ENCODE results near the gene SARDH. TPM values are rescaled to one million over a fixed set of nuclear protein-coding genes. Genes with fewer than 3 reads are reported as not detected.

Gene SARDH
- total RNA-seq, 1 experiment from 2014 or later: 5.3 TPM

DNA sequence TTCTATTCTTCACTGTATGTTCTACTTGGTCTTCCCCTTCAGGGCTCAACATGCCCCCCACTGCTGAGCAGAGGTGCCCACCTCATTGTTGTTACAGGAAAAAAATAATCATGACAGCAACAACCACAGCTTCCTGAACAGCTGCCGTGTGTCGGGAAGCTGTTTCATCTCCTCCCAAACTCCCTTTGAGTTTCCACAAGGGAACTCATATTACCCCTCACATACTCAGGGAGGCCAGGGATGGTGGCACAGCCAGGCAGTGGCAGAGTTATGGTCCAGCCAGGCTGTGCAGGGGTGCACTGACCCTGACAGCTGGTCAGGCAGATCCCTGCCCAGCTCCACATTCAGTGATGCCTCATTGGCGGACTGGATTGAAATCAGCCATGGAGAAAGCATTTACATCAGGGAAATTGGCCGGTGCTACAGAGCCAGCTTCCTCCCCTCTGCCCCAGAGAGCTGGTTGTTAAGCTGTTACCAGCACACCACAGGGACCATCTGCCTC lies 37.3 kb downstream of the SARDH start:
- Histone ChIP-seq H2BK120ac (ENCODE audit: low read depth, low read length, poor library complexity, severe bottlenecking) (no peak overlapping the region), H4K91ac (ENCODE audit: insufficient read length, low read depth, low read length) (no peak overlapping the region), H2BK20ac (ENCODE audit: low read depth, low read length, poor library complexity, severe bottlenecking) (no peak overlapping the region), H3K56ac (ENCODE audit: insufficient read length, low read depth, low read length) (no peak overlapping the region), H2AFZ (ENCODE audit: low read length) (no peak overlapping the region), H3K14ac (ENCODE audit: insufficient read depth, low read length) (no peak overlapping the region; the same call in 1 of the 2 replicates), H3K4me1 (ENCODE audit: insufficient read depth, low read length) (no peaks in the 10 kb centered on the region), H2AK5ac (ENCODE audit: insufficient read length, low read length) (no peak overlapping the region), H4K5ac (ENCODE audit: insufficient read length, low read depth, low read length) (no peak overlapping the region), H3K79me1 (ENCODE audit: insufficient read depth, low read depth, low read length, poor library complexity, severe bottlenecking) (no peaks in the 10 kb centered on the region), H4K20me1 (ENCODE audit: control insufficient read depth, insufficient read depth, insufficient read length) (no peaks in the 10 kb centered on the region), H3K23me2 (ENCODE audit: insufficient read length, low read depth, low read length, poor library complexity, severe bottlenecking) (no peaks in the 10 kb centered on the region), H2BK12ac (ENCODE audit: insufficient read length, low read depth, low read length) (no peak overlapping the region), H3K23ac (ENCODE audit: insufficient read length, low read depth, low read length) (no peak overlapping the region), H2BK15ac (ENCODE audit: low read depth, low read length) (no peak overlapping the region), H3K79me2 (ENCODE audit: insufficient read depth, low read length) (no peaks in the 10 kb centered on the region), H3K9me3 (ENCODE audit: control insufficient read depth, low read depth, low read length) (no peaks in the 10 kb centered on the region), H3T11ph (ENCODE audit: low read length) (no peak overlapping the region), H3K4me2 (ENCODE audit: insufficient read depth, insufficient read length, low read length) (no peak overlapping the region), H3K4ac (ENCODE audit: low read depth, low read length) (no peak overlapping the region), H2BK5ac (ENCODE audit: insufficient read length, low read length) (no peak overlapping the region), H3K27ac (ENCODE audit: insufficient read length, low read depth, low read length) (no peak overlapping the region), H3K27me3 (ENCODE audit: insufficient read depth, low read length) (no peaks in the 10 kb centered on the region), H4K8ac (replicated peaks; ENCODE audit: insufficient read length, low read depth, low read length) (no peak overlapping the region), H3K9ac (ENCODE audit: extremely low read depth, insufficient read length, low read length) (no peak overlapping the region), H3K18ac (ENCODE audit: insufficient read length, low read depth, low read length) (no peak overlapping the region)
- no peaks in the 10 kb centered on the region for H3K9me3 Mint-ChIP-seq
- no CpG with 5 or more reads among the region's 4 CpGs for WGBS (ENCODE audit: extremely low coverage, insufficient read length, low lambda C conversion rate)
- no peaks in the 10 kb centered on the region for H3K27me3 Mint-ChIP-seq (ENCODE audit: low read depth)
- peaks cover 0 to 12% of the 10 kb centered on the region in 2 experiments; a peak in 2 of 4 replicates for H3K4me1 Mint-ChIP-seq
- TF ChIP-seq, protein P1, sequence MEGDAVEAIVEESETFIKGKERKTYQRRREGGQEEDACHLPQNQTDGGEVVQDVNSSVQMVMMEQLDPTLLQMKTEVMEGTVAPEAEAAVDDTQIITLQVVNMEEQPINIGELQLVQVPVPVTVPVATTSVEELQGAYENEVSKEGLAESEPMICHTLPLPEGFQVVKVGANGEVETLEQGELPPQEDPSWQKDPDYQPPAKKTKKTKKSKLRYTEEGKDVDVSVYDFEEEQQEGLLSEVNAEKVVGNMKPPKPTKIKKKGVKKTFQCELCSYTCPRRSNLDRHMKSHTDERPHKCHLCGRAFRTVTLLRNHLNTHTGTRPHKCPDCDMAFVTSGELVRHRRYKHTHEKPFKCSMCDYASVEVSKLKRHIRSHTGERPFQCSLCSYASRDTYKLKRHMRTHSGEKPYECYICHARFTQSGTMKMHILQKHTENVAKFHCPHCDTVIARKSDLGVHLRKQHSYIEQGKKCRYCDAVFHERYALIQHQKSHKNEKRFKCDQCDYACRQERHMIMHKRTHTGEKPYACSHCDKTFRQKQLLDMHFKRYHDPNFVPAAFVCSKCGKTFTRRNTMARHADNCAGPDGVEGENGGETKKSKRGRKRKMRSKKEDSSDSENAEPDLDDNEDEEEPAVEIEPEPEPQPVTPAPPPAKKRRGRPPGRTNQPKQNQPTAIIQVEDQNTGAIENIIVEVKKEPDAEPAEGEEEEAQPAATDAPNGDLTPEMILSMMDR (conservative IDR thresholded peaks at IDR 0.05): no peak
- peaks cover 0 to 2% (median 0%) of the 10 kb centered on the region in 3 experiments; a peak in 1 of 7 replicates for H3K36me3 Mint-ChIP-seq (ENCODE audit: insufficient read depth in 1 of 3, low read depth in 3 of 3)
- no peak overlapping the region for H3K27ac Mint-ChIP-seq
- H3K4me3 Mint-ChIP-seq: no peak overlapping the region
- no peak for DNase-seq

All from H9 (cell line).